22Rv1 (cell line): ENCODE measurements around the gene JAGN1.

Experiments used
- CTCF ChIP-seq: fragments of 450-650 bp; IDR thresholded peaks from 2 replicates; pipeline ENCODE4 v1.5.1; 2017; ENCODE audit warnings: mild to moderate bottlenecking
- ZFX ChIP-seq: fragments of 450-650 bp; IDR thresholded peaks from 2 replicates; pipeline ENCODE4 v1.6.1; 2017; ENCODE audit warnings: antibody characterized with exemption, borderline replicate concordance

- TF ChIP-seq CTCF (no peak), ZFX (no peak)
These were observed 13.5 kb downstream of the JAGN1 start for GRCh38 chr3:9903904-9904303.
